CD14-positive monocyte (primary cell): ENCODE measurements around the gene KIDINS220. TPM values are rescaled to one million over a fixed set of nuclear protein-coding genes. Genes with fewer than 3 reads are reported as not detected.

Source experiments
- DNase-seq, 3 donors: peaks; one replicate each; pipeline ENCODE4 v3.0.0-alpha.2; 2011 to 2022
- H2AFZ ChIP-seq: 2 replicates; pipeline ENCODE4 v1.6.0; 2012; ENCODE audit warnings: mild to moderate bottlenecking, low read depth, low read length, inconsistent platforms; ENCODE audit not compliant: insufficient read depth, poor library complexity, severe bottlenecking
- H3K27ac ChIP-seq, 2 donors: 1 replicate in 1 of 2; 2 replicates in 1 of 2; pipeline ENCODE4 v1.5.1; 2012 to 2013; ENCODE audit warnings: low read length in 2 of 2, control low read depth in 1 of 2, inconsistent platforms in 1 of 2, low read depth in 1 of 2, mild to moderate bottlenecking in 1 of 2
- H3K27me3 ChIP-seq, 2 donors: one replicate each; pipeline versions ENCODE4 v1.6.0 to v1.6.1; 2011 to 2013; ENCODE audit warnings: low read length in 2 of 2; ENCODE audit not compliant: control insufficient read depth in 2 of 2, insufficient read depth in 2 of 2
- H3K36me3 ChIP-seq, 2 donors: replicated peaks in 1 of 2; 1 replicate in 1 of 2; 2 replicates in 1 of 2; pipeline versions ENCODE4 v1.5.1 to v1.6.1; 2012 to 2013; ENCODE audit warnings: low read length in 2 of 2, control low read depth in 1 of 2, inconsistent platforms in 1 of 2, mild to moderate bottlenecking in 1 of 2; ENCODE audit not compliant: insufficient read depth in 2 of 2, control insufficient read depth in 1 of 2
- H3K4me1 ChIP-seq, 2 donors: 1 replicate in 1 of 2; 2 replicates in 1 of 2; pipeline versions ENCODE4 v1.5.1 to v1.6.1; 2012 to 2013; ENCODE audit warnings: low read length in 2 of 2, control low read depth in 1 of 2, inconsistent platforms in 1 of 2, mild to moderate bottlenecking in 1 of 2, moderate library complexity in 1 of 2; ENCODE audit not compliant: insufficient read depth in 2 of 2, control insufficient read depth in 1 of 2
- H3K4me2 ChIP-seq: replicated peaks from 2 replicates; pipeline ENCODE3; 2012; ENCODE audit warnings: low read length, moderate library complexity, mild to moderate bottlenecking; ENCODE audit not compliant: poor library complexity, severe bottlenecking; ENCODE audit errors: extremely low read depth
- H3K4me3 ChIP-seq, 3 experiments: fragments of 200-600 bp in 1 of 3; sonication (generic) in 1 of 3; replicated peaks in 1 of 3; 1 replicate in 2 of 3; 2 replicates in 1 of 3; pipeline ENCODE4 v1.5.1; 2011 to 2013; ENCODE audit warnings: low read length in 3 of 3, mild to moderate bottlenecking in 3 of 3, control low read depth in 2 of 3, low read depth in 2 of 3, inconsistent platforms in 1 of 3, moderate library complexity in 1 of 3
- H3K79me2 ChIP-seq: 2 replicates; pipeline ENCODE4 v1.6.0; 2012; ENCODE audit warnings: mild to moderate bottlenecking, control low read depth, inconsistent platforms, low read length, moderate library complexity; ENCODE audit not compliant: insufficient read depth
- H3K9ac ChIP-seq: 2 replicates; pipeline ENCODE4 v1.6.0; 2017; ENCODE audit warnings: low read length, mild to moderate bottlenecking; ENCODE audit not compliant: insufficient read depth, poor library complexity, severe bottlenecking
- H3K9me3 ChIP-seq, 2 donors: replicated peaks in 1 of 2; 1 replicate in 1 of 2; 2 replicates in 1 of 2; pipeline versions ENCODE4 v1.5.1 to v1.6.1; 2012 to 2013; ENCODE audit warnings: low read length in 2 of 2, control low read depth in 1 of 2; ENCODE audit not compliant: control insufficient read depth in 1 of 2, insufficient read depth in 1 of 2
- H4K20me1 ChIP-seq: 2 replicates; pipeline ENCODE4 v1.6.0; 2012; ENCODE audit warnings: mild to moderate bottlenecking, low read length, control low read depth, moderate library complexity; ENCODE audit not compliant: insufficient read depth
- H3K27ac Mint-ChIP-seq, 7 donors: one replicate each; pipeline ENCODE4 v1.8.0; 2020; ENCODE audit warnings: mild to moderate bottlenecking in 7 of 7, mixed read lengths in 7 of 7, moderate library complexity in 6 of 7, inconsistent platforms in 2 of 7
- H3K27me3 Mint-ChIP-seq, 3 donors: one replicate each; pipeline ENCODE4 v1.8.0; 2021 to 2022; ENCODE audit warnings: low read depth in 3 of 3, mild to moderate bottlenecking in 3 of 3, mixed read lengths in 3 of 3, moderate library complexity in 3 of 3, inconsistent platforms in 1 of 3
- H3K36me3 Mint-ChIP-seq, 2 donors: one replicate each; pipeline ENCODE4 v1.8.0; 2020; ENCODE audit warnings: mixed read lengths in 2 of 2, inconsistent platforms in 1 of 2, mild to moderate bottlenecking in 1 of 2
- H3K4me1 Mint-ChIP-seq: one replicate; pipeline ENCODE4 v1.8.0; 2020; ENCODE audit warnings: mild to moderate bottlenecking, mixed read lengths
- H3K4me3 Mint-ChIP-seq, 2 donors: one replicate each; pipeline ENCODE4 v1.8.0; 2020; ENCODE audit warnings: mild to moderate bottlenecking in 2 of 2, mixed read lengths in 2 of 2, moderate library complexity in 1 of 2
- H3K9me3 Mint-ChIP-seq, 7 donors: one replicate each; pipeline ENCODE4 v1.8.0; 2020 to 2022; ENCODE audit warnings: mixed read lengths in 7 of 7, mild to moderate bottlenecking in 6 of 7, moderate library complexity in 6 of 7, inconsistent platforms in 2 of 7
- WGBS: methylation state at CpG from one replicate; pipeline ENCODE4 v1.1.5; 2013; ENCODE audit warnings: missing lambda C conversion rate; ENCODE audit not compliant: insufficient coverage; 5-methylcytosine and 5-hydroxymethylcytosine counted together
- intact Hi-C, 2 donors: fragments of 100-400 bp; cut with micrococcal nuclease; formaldehyde crosslinking; loops; one replicate each; pipeline versions ENCODE4 v1.15.0 to v1.15.1; 2023
- polyA plus RNA-seq, 3 donors: library from polyadenylated mRNA; depleted of rRNA in 1 of 3; unstranded in 2 of 3; stranded (reverse) in 1 of 3; fragments of 300-500 nt in 2 of 3; fragments of >200 nt in 1 of 3; fragmentation: Illumina TruSeq in 2 of 3; gene quantifications; 1 replicate in 2 of 3; 2 replicates in 1 of 3; pipeline ENCODE4 v1.2.3, GENCODE V29; 2012 to 2021
- TF ChIP-seq, protein P1 (sequence below): fragments of 200-600 bp; IDR thresholded peaks from one replicate; pipeline ENCODE4 v1.8.0; 2022; ENCODE audit warnings: antibody characterized with exemption, mild to moderate bottlenecking

KIDINS220 gene
- polyA plus RNA-seq, 3 donors: 12.1 to 26.7 (median 26.3) TPM

DNA sequence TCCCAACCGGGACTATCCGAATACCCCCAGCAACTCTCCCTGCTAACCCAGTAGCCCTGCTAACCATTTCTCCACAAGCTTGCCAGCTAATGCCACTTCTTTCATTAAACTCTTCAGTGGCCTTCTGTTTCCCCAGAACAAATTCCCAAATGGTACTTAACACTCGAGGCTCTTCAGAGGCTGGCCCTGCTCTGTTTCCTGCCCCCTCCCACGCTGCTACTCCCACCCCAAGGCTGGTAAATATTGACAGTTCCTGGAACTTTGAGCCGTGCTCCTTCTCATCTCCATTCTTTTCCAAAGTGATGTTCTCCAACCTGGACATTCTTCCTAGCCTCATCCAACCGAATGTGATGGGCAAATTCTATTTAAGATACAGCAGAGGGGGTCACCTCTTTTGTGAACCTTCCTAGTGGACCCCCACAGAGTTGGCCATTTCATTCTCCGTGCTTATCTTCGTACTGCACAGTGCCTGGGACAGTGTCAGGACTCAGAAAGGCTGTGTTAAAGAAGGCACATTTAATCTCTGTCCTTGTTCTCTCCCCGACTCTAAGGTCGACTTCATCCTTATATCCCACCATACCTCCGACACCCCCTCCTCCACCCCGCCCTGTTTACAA is 3.2 kb upstream of the KIDINS220 start:
- Histone ChIP-seq H4K20me1 (peaks cover 3% of the 10 kb centered on the region), H3K9me3 (no peaks in the 10 kb centered on the region), H3K4me2 (no peak overlapping the region), H3K36me3 (no peaks in the 10 kb centered on the region), H3K79me2 (peaks cover 23% of the 10 kb centered on the region), H3K27ac (no peak overlapping the region), H2AFZ (no peak overlapping the region), H3K4me1 (peaks cover 31% of the 10 kb centered on the region in 2 donors), H3K4me3 (no peak overlapping the region), H3K27me3 (no peaks in the 10 kb centered on the region), H3K9ac (no peak overlapping the region)
- TF ChIP-seq, protein P1, sequence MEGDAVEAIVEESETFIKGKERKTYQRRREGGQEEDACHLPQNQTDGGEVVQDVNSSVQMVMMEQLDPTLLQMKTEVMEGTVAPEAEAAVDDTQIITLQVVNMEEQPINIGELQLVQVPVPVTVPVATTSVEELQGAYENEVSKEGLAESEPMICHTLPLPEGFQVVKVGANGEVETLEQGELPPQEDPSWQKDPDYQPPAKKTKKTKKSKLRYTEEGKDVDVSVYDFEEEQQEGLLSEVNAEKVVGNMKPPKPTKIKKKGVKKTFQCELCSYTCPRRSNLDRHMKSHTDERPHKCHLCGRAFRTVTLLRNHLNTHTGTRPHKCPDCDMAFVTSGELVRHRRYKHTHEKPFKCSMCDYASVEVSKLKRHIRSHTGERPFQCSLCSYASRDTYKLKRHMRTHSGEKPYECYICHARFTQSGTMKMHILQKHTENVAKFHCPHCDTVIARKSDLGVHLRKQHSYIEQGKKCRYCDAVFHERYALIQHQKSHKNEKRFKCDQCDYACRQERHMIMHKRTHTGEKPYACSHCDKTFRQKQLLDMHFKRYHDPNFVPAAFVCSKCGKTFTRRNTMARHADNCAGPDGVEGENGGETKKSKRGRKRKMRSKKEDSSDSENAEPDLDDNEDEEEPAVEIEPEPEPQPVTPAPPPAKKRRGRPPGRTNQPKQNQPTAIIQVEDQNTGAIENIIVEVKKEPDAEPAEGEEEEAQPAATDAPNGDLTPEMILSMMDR: no peak
- H3K4me3 Mint-ChIP-seq: no peak overlapping the region
- DNase-seq: no peak
- 89% methylated on average over 5 of the region's 12 CpGs for WGBS
- H3K27ac Mint-ChIP-seq: no peak overlapping the region
- intact Hi-C loops: no loop called here
- peaks cover 2 to 8% (median 5%) of the 10 kb centered on the region in 7 donors for H3K9me3 Mint-ChIP-seq
- H3K27me3 Mint-ChIP-seq: peaks cover 0 to 7% (median 2%) of the 10 kb centered on the region in 3 donors
- H3K4me1 Mint-ChIP-seq: peaks cover 32% of the 10 kb centered on the region
- no peaks in the 10 kb centered on the region for H3K36me3 Mint-ChIP-seq

- Histone ChIP-seq H3K79me2 (peaks cover 35% of the 10 kb centered on the region), H4K20me1 (peaks cover 15% of the 10 kb centered on the region), H3K9ac (no peak overlapping the region), H3K9me3 (no peaks in the 10 kb centered on the region), H3K27me3 (no peaks in the 10 kb centered on the region), H2AFZ (no peak overlapping the region), H3K4me3 (no peak overlapping the region), H3K4me1 (peaks cover 39 to 43% of the 10 kb centered on the region in 2 donors), H3K36me3 (no peaks in the 10 kb centered on the region), H3K4me2 (no peak overlapping the region), H3K27ac (no peak overlapping the region)
- TF ChIP-seq, protein P1: no peak
- intact Hi-C loops: loop anchor here in 1 of 2 donors (10.0 kb wide), 1 partner anchor 165 kb away; the partner anchor contains the start of gene MBOAT2
- Mint-ChIP-seq H3K4me3 (no peak overlapping the region), H3K4me1 (peaks cover 44% of the 10 kb centered on the region), H3K27ac (peak overlapping the region in 1 of 7 donors; percentile 83), H3K9me3 (peaks cover 2 to 8% (median 5%) of the 10 kb centered on the region in 7 donors), H3K27me3 (peaks cover 0 to 7% (median 0%) of the 10 kb centered on the region in 3 donors), H3K36me3 (peaks cover 0 to 2% of the 10 kb centered on the region in 2 donors)
- DNase-seq: no peak
- WGBS: 63% methylated on average over 1 of the region's 5 CpGs
Measured at GRCh38 chr2:8839189-8839965, 2.0 kb upstream of the KIDINS220 start.
